Measurements from ENCODE around the gene ADK.

DNA sequence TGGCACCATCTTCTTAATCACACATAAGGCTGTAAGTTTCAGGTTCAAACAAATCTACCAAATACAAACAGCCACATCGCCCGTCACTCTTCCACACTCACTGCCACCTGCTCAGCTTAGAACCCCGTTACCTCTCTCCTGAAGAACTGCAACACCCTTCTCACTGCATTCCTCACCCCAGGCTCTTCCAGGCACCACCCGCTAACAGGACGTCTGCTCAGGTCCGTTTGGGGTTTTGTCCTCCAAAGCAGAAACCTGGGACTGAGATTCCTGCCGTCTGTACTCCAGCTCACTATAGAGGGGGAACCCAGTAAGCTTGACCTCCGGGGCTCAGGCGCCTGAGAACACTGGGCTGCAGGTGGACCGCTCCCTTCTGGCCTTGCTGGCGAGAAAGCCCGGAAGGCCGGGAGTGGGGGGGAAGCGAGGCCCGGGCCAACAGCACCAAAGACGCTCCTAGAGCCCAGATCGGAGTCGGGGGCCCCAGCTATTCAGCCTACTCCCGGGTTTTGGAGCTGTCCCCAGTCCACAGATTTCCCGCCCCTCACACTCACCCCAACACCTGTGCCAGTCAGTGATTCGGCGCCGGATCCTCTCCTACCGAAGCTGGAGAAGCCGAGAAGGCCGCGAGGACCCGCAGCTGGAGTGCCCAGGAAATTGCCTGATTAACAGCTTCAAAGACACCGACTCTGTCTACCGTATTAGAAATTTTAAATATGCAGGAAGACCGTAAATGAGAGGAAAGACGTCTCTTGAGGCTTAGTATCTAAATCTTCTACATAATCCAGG, 624 bp upstream of the ADK start, which contains the start of gene AP3M1:
- TF ChIP-seq, protein P1, sequence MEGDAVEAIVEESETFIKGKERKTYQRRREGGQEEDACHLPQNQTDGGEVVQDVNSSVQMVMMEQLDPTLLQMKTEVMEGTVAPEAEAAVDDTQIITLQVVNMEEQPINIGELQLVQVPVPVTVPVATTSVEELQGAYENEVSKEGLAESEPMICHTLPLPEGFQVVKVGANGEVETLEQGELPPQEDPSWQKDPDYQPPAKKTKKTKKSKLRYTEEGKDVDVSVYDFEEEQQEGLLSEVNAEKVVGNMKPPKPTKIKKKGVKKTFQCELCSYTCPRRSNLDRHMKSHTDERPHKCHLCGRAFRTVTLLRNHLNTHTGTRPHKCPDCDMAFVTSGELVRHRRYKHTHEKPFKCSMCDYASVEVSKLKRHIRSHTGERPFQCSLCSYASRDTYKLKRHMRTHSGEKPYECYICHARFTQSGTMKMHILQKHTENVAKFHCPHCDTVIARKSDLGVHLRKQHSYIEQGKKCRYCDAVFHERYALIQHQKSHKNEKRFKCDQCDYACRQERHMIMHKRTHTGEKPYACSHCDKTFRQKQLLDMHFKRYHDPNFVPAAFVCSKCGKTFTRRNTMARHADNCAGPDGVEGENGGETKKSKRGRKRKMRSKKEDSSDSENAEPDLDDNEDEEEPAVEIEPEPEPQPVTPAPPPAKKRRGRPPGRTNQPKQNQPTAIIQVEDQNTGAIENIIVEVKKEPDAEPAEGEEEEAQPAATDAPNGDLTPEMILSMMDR (IDR thresholded peaks at IDR 0.05), result no peak
- TF ChIP-seq POLR2A (IDR thresholded peaks at IDR 0.05), result no peak

All from thyroid gland (tissue), 4 donors.